Activated CD4-positive, alpha-beta T cell treated with anti-CD3 and anti-CD28 coated beads, Interleukin-2, amount 50 U/mL, for 24 hours (primary cell): ENCODE results near the gene AHNAK.

Source experiments
- DNase-seq, 2 donors: peaks; one replicate each; pipeline ENCODE4 v3.0.0-alpha.2; 2020; ENCODE audit warnings: low read depth in 1 of 2, low spot score in 1 of 2

AHNAK gene

DNA sequence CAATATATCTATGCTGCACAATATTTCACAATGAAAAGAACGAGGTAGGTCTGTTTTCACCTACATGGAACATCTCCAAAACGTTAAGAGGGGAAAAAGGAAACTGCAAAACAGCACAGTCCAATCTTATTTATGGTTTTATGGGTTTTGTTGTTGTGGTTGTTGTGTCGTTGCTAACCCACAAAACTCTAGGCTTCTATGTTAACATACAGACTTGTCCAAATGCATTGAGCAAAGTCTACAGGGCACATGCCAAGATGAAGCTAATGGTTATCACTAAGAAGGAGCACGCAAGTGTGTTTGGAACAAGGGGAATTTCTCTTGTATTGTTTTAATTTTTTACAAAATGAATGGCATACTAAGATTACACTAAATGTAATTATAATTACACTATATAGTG lies 48.6 kb downstream of the AHNAK start:
- no peak for DNase-seq

DNA sequence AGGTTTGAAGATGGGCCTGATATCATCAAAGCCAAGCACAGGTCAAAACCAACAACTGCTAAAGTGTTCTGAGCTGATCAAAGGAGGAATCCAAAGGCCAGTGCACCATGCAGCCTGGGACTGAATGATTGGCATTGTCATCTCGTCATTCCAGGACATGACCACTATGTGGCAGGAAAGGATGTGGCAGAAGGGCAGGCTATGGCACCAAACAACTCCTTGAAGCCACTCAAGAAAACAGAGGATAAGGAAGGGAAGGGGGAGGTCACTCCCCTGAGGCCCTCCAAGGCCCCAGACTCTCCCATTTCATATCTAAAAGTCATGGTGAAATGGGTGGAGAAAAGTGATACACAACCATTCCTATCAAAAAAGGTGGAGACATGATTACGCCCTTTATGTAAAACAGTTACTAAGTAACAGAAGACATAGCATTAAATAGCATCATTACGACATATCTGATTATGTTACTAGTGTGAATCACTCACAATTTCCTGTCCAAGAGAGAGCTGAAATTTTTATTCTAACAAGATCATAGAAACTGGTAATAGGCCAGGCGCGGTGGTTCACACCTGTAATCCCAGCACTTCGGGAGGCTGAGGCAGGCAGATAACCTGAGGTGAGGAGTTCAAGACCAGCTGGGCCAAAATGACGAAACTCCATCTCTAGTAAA lies 49.3 kb downstream of the AHNAK start:
- DNase-seq: no peak

DNA sequence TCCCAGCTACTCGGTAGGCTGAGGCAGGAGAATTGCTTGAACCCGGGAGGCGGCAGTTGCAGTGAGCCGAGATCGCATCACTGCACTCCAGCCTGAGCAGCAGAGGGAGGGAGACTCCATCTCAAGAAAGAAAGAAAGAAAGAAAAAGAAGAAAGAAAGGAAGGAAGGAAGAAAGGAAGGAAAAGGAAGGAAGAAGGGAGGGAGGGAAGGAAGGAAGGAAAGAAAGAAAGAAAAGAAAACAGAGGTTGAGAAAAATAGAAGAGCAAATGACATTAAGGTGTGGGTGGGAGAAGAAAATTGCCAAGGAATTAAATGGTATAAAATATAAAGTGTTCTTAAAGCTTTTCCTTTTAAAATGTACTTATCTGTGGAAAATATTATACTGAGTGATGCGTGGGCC lies 49.9 kb downstream of the AHNAK start:
- DNase-seq: no peak

DNA sequence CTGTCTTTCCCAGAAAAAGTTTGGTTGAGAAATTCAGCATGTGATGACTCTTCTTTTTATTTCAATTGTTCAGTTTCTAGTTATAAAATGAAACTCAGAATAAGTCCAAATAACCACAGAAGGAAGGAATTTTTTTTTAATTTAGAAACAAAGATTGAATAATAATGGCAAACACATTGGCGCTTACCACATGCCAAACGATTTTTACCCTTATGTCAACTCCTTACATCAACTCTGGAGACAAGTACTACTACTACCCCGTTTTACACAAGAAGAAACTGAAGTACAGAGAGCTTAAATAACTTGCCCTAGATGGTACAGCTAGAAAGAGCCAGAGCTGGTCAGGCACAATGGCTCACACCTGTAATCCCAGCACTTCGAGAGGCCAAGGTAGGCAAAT lies 52.4 kb downstream of the AHNAK start:
- no peak for DNase-seq

DNA sequence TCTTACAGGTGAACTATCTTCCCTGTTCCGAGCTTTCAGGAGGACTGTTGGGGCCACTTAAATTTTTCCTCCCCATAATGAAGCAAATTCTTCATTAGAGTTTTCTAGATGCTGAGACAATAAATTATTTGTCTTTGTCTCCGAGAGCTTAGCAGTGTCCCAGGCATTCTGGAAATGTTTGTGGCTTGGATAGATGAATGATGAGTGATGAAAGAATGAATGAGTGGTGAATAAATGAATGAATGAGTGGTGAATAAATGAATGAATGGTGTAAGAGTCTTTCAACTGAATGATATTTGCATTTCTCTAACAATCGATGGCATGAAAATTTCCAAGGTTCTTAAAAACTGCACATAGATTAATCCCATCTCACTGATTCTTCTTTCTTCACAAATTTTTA lies 52.8 kb downstream of the AHNAK start:
- no peak for DNase-seq

DNA sequence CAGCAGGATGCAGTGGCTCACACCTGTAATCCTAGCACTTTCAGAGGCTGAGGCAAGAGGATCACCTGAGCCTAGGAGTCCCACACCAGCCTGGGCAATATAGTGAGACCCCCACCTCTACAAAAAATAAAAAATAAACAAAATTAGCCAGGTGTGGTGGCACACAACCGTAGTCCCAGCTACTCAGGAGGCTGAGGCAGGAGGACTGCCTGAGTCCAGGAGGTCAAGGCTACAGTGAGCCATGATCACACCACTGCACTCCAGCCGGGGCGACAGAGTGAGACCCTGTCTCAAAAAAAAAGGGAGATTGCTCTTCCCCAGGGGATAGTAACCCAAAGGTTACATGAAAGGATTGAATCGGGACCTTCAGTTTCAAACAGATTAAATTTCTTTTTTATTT lies 54.0 kb downstream of the AHNAK start:
- no peak for DNase-seq

DNA sequence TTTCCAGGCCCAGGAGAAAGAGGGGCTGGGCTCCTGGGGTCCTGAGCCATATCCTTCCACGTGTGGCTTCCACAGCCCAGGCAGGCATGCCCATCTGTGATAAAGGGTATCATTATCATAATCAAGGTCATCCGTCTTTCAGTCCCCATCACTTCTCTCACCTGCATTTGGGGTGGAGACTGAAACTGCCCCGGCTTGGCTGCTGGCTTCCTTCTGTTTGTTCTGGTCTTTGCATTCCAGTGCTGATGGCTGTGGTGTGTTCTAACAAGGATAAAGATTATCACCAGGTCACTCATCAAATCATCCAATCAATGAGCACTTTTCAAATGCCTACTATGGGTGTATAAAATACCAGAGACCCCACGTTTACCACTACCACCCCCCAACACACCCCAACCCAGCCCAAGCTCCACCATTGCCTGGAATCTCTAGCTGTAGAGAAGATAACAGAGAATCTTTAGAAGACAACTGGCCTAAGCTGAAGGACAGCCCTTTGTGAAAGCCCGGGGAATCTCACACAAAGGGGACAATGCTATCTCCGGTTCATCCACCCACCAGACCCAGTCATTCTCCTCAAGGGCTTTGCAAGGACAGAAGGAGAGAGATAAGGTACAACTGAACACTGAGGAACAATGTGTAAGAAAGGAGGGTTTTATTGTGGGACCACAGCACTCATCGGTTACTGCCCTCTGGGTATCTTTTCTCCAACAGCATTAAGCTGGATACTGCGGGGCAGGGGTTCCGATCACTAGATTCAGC lies 54.9 kb downstream of the AHNAK start:
- no peak for DNase-seq

DNA sequence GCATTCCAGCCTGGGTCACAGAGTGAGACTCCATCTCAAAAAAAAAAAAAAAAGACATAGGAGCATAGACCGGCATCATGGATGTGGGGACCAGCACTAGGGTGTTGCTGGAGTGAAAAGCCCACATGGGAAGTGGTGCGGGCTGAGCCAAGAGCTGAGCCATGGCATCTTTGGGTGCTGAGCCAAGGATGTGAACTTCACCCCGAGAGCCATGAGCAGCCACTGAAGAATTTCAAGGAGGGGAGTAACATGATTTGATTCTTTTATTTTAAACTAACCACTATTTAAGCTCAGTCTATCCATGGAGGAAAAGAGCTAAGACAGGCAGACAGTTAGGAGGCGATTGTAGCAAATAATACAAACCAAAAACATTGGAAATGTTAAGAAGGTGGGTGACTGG lies 57.4 kb downstream of the AHNAK start:
- DNase-seq: no peak

DNA sequence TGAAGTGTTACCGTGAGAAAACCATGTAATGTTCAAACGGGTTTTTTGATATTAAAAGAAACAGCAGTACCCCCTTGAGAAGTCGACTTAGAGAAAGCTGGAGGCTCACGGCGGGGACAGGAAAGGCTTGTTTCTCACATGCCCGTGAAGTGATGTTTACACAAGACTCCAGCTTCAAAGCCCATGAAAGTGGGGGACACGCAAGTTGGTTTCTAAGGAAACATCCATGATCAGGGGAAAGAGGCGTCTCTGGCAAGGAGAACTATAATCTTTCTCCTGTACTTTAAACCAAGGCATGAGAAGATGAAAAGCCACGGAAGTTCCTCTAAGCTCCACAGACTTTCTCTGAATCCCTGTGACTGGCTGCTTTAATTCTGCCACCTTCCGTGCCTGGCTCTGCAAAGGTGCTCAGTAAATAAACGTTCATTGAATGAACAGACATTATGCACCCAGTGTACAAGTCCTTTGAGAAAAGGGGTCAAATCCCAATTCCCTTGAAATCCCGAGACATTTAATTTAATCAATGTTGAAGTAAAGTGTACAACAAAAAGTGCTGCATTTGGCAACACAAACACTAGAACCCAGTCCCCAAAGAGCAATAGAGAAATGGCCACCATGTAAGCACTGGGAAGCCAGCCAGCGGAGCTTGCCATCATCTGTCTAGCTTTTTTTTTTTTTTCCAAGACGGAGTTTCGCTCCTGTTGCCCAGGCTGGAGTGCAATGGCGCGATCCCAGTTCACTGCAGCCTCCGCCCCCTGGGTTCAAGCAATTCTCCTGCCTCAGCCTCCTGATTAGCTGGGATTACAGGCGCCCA lies 58.7 kb downstream of the AHNAK start:
- DNase-seq: no peak

DNA sequence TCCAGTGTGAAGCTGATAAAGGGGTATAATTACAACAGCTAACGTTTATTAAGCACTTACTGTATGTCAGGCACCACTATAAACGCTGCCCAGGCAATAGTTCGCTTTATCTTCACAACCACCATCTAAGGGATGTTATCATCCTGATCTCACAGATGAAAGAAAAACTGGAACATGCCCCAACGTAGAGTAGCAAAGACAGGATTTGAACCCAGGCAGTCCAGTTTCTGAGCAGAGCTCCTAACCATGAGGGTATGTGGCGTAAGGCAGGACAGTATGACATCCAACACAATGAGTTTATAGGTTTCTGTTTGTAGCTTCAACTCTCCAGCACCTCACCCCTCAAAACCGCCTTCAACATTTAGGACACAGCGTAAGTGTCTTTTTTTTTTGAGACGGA lies 59.5 kb downstream of the AHNAK start:
- DNase-seq: no peak

DNA sequence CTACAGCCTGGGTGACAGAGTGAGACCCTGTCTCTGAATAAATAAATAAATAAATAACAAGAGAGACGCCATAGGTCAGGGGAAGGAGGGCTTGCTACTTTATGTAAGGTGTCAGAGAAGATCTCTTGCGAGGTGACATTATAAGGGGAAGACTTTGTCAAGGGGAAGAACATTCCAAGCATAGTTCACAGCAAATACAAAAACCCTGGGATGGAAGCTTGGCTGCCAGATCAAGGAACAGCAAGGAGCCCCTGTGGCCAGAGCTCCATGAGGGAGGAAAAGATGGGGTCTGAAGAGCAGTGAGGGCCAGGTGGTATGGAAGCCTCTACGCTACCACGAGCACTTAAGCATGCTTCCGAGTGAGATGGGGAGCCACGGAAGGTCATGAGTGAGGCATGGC lies 62.3 kb downstream of the AHNAK start:
- DNase-seq: no peak

DNA sequence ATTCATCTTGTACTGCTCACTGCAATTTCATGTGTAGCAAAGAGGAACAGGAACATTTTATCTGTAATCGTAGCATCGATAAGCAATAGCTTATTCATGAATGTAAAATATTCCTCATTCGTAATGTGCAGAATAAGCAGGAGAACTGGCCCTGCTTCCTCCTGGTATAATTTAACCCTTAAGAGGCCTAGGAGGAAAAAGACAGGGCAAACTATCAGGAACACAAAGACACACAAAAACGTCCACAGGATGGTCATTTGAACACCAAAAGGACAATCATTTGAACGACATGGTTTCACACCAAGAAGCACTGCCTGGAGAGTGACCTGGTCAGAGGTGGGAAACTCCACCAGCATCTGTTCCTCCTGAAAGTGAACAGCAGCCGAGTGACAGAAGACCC lies 63.9 kb downstream of the AHNAK start:
- no peak for DNase-seq

DNA sequence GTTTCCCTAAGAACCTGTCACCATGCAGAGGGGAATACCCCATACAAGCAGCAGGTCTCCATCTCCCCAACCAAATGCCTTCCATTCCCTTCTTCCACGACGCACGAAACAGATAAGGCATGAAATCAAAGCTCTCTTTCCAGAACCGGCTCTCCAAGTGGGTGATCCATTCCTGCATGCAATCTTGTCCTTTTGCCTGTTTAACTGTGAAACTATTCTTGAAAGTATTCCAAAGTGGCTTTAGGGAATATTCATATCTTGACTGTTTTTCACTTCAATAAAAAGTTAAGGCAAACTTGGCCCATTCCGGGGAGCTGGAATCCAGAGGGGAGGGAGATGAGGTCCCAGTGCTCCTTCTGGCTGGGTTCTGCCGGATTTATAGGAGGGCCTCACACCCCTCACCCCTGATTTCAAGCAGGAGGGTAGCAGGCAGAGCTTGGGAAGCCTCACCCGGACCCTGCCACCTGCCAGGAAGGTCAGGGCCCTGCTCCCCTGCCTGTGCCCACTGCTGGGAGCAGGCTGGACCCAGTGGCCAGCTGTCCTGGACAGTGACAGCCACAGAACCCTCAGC lies 66.9 kb downstream of the AHNAK start:
- DNase-seq: no peak

DNA sequence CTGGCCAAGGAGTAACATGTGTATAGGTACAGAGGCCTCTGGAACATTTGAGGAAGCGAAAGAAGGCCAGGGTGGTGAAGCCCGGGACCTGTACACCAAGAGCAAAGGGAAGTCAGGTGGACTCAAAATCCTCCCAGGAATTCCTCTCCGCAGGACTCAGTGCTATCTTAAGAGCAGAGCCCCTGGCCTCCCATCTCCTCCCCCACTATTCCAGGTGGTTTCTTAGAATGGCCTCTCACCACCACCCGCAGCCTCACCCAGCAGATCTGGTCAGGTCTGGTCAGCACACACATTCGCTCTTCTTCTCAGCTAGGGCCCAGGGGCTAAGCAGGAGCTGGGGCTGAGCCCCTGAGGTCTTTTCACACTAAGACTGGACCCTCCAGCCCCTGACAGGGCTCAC lies 68.7 kb downstream of the AHNAK start:
- DNase-seq: no peak

DNA sequence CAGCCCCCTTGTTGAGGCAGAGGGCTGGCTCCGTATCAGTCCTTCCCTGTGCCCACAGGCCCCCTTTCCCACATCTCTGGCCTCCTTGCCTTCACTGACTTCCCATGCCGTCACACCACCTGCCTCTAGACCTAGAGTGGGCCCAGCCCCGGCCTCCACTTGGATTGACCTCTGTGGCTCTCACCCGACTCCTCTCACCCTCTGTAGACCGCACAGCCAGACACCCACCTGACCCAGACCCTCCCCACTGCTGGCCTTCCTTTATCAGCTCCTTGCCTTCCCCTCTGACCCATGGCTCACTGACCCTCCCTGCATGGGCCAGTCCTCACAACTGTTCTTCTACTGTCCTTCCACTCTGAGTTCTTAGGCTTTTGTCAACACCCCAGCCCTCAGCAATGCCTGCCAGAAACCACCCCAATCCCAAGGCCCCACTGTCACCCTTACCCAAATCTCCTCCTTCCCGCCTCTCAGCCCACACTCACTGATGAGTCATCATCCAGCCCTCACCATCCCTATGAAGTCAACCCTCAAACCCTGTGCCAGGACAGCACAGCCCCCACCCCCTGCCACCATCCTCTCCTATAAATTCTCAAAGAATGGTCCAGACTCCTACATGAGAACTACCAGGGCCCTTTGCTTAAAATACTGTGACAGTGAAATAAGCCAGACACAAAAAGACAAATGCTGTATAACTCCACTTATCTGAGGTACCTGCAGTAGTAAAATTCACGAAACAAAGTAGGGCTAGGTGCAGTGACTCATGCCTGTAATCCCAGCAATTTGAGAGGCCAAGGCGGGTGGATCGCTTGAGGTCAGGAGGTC lies 74.3 kb downstream of the AHNAK start:
- DNase-seq: no peak

DNA sequence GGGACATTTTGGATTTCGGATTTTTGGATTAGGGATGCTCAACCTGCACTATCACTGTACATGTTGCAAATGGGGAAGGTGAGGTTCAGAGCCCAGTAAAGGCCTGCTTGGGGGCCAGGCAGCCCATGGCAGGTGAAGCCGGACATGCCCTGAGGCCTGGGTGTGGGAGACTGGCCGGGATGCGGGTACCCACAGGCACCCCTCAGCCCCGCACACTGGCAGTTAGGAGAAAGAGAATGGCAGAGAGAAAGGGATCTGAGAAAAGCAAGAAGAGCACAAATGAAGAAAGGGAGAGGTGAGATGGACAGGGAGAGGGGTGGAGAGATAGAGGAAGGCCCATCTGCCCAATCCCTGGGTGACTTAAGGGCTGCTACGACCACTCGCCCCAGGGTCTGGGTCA lies 75.0 kb downstream of the AHNAK start:
- no peak for DNase-seq

DNA sequence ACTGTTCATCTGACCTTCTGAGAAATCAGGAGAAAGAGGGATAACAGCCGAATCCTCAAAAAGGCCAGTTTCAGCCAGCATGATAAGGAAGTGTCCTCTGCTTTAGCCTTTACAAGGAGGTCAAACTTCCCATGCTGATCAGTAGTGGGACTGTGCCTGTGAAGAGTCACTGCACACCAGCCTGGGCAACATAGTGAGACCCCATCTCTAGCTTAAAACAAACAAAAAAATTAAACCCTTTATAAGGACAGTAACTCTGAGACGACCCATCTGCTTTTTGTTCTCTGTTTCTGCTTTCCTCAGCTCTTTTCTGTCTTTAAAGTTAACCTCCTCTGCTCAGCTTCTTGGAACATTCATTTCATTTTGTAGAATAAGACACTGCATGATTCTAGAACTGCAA lies 78.0 kb downstream of the AHNAK start:
- DNase-seq: no peak

DNA sequence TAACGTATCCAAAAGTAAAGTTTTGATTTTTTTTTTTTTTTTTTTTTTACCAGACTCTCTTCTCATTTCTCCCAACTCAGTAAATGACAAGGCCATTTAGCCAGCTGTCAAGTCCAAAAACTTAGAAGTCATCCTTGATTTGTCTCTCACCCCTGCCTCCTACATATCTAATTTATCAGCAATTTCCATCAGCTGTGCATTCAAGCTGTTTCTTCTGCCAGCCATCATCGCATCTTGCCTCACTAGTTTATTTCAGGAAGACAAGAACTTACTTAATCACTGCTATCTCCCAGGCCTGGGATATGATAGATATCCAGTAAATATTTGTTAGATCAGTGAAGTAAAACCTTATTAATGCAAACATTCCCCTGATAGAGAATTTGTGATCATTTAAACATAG lies 80.2 kb downstream of the AHNAK start:
- DNase-seq: no peak

DNA sequence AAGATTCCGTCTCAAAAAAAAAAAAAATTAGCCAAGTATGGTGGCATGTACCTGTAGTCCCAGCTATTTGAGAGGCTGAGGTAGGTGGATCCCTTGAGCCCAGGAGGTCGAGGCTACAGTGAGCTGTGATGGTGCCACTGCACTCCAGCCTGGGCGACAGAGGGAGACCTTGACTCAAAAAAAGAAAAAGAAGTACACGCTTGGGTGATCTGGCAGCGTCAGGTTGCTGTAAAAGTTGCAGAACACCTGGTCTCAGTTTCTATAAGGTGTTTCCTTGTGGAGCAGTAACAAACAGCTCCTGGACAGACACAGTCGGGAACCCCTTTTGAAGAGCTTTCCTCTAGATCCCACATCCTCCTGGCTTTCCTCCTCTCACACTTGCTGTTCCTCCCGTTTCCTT lies 82.0 kb downstream of the AHNAK start:
- no peak for DNase-seq

DNA sequence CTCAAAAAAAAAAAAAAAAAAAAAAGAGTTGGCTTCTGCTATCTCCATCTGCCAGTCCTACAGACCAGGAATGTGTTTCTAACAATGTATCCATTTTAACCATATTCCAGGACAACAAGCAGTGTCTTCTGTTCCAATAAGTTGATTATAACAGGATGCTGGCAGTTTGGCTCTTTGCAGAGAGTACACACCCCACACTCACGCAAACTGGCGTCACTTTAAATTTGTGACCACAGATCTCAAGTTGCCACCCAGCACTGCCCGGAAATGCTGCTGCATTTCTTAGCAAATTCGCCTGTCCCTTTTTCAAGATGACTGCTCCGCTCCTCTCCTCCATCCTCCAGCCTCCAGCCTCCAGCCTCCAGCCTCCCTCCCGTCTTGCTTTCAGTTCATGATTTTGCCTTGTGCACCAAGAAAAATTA lies 83.5 kb downstream of the AHNAK start:
- no peak for DNase-seq

DNA sequence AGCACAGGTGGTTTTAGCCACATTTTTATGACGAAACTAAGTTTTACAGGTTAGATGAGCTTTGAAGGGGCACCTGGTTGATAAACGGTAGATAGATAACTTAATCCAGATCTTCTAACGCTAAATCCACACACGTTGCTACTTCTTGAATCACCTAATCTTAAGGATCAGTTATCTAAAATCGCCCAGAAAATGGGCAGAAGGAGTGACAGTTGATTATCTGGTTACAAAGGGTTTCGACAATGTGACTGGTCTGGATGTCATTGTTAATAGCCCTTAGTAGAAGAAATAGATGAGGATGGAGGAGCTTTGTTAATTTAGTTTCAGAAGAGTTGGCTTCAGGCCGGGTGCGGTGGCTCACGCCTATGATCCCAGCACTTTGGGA lies 84.1 kb downstream of the AHNAK start:
- no peak for DNase-seq
